Measurements from ENCODE around the gene SHCBP1L. TPM values are rescaled to one million over a fixed set of nuclear protein-coding genes. Genes with fewer than 3 reads are reported as not detected.

The SHCBP1L gene
- total RNA-seq (2014; rRNA removed; shearing (Covaris generic)), result not detected in 2 replicates

GRCh38 chr1:182952677-182953444 is at the start of gene SHCBP1L:
Gene SHCBP1L, minus strand, starts transcription at chr1:182953166. Its CDS starts 33 bp downstream, at chr1:182953133.
- no peak for DNase-seq (ENCODE audit: low spot score)

GRCh38 chr1:183002267-183002666 is 49.3 kb upstream of the SHCBP1L start:
- DNase-seq (ENCODE audit: low spot score), result no peak

GRCh38 chr1:183000167-183000962 is 47.4 kb upstream of the SHCBP1L start:
- no peak for DNase-seq (ENCODE audit: low spot score)

- no peak for DNase-seq (ENCODE audit: low spot score)
Observed at GRCh38 chr1:182998482-182998881, 45.5 kb upstream of the SHCBP1L start.

GRCh38 chr1:182996816-182997215 is 43.9 kb upstream of the SHCBP1L start:
- no peak for DNase-seq (ENCODE audit: low spot score)

- DNase-seq (ENCODE audit: low spot score), result no peak
Observed at GRCh38 chr1:182995894-182996293, 42.9 kb upstream of the SHCBP1L start.

GRCh38 chr1:182993746-182994145 is 40.8 kb upstream of the SHCBP1L start:
- no peak for DNase-seq (ENCODE audit: low spot score)

- peak; percentile 30 for DNase-seq (ENCODE audit: low spot score)
Observed at GRCh38 chr1:182990413-182991144, 37.6 kb upstream of the SHCBP1L start.

GRCh38 chr1:182985876-182986275 is 32.9 kb upstream of the SHCBP1L start:
- DNase-seq (ENCODE audit: low spot score), result no peak

- DNase-seq (ENCODE audit: low spot score), result no peak
Observed at GRCh38 chr1:182984621-182985020, 31.7 kb upstream of the SHCBP1L start.

- no peak for DNase-seq (ENCODE audit: low spot score)
Observed at GRCh38 chr1:182984138-182984537, 31.2 kb upstream of the SHCBP1L start.

GRCh38 chr1:182978151-182978853 is 25.3 kb upstream of the SHCBP1L start:
- DNase-seq (ENCODE audit: low spot score), result peak; percentile 35

- DNase-seq (ENCODE audit: low spot score), result no peak
Observed at GRCh38 chr1:182977480-182977879, 24.5 kb upstream of the SHCBP1L start.

GRCh38 chr1:182974506-182975191 is 21.7 kb upstream of the SHCBP1L start:
- DNase-seq (ENCODE audit: low spot score), result no peak

- DNase-seq (ENCODE audit: low spot score), result no peak
Observed at GRCh38 chr1:182972829-182973228, 19.9 kb upstream of the SHCBP1L start.

- DNase-seq (ENCODE audit: low spot score), result no peak
Observed at GRCh38 chr1:182972231-182972630, 19.3 kb upstream of the SHCBP1L start.

GRCh38 chr1:182971219-182971618 is 18.3 kb upstream of the SHCBP1L start:
- DNase-seq (ENCODE audit: low spot score), result no peak

GRCh38 chr1:182968836-182969734 is 16.1 kb upstream of the SHCBP1L start:
- DNase-seq (ENCODE audit: low spot score), result no peak

GRCh38 chr1:182968151-182968741 is 15.3 kb upstream of the SHCBP1L start:
- DNase-seq (ENCODE audit: low spot score), result peak; percentile 84

- no peak for DNase-seq (ENCODE audit: low spot score)
Observed at GRCh38 chr1:182965861-182966260, 12.9 kb upstream of the SHCBP1L start.

Measured in A172 (cell line).